Stimulated activated CD4-positive, alpha-beta T cell treated with anti-CD3 and anti-CD28 coated beads, Interleukin-2, amount 100 ng/mL, for 4 hours (primary cell): ENCODE results near the gene LRRC75A.
"Not testable (repeated sequence)": the region's sequence is repeated elsewhere in the genome, so short reads cannot be mapped to it uniquely, and the experiment has no call there.

Source experiments
- DNase-seq: peaks from one replicate; pipeline ENCODE4 v3.0.0-alpha.2; 2020; ENCODE audit warnings: low read depth

LRRC75A gene

DNA sequence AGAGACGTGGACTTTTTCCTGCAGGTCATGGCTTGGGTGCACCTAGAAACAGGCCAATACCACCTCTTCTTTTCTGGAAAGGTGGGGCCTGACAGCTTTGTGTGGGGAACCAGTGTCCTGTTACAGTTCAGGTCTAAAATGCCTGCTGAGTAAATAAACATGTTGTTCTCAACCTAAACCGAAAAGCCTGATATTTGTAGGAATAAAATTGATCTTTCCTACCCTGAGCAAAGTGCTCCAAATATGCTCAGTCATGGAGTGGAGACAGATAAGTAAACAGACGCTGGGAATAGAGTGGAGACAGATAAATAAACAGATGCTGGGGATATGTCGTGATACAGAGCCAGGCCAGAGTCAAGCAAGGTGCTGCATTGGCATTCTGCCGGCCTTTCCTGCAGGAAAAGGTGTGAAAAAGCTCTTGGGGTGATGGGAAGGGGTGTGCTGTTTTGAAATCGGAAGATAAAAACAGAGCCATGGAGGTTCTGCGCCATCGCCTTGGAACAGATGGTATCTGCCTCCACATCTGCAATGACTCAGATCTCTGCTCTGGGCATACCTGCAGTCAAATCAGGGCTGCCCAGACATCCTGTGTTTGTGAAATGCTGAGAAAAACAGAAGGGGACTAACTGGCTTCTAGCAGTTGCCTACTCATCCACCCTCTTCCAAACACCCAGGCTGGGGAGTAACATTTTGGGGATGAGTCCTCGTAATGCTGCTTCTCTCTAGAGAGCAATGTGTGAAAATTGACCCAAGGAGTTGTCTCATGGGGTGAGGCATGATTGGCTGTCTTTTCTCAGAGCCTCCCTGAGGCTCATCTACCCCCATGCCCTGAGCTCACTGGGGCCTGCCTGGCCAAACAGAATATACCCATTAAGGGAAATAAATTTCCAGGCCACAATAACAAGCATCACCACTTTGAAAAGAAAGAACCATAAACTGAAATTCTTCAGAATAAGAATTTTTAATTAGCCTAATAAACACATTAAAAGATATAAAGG, 93.4 kb downstream of the LRRC75A start:
- DNase-seq = no peak

DNA sequence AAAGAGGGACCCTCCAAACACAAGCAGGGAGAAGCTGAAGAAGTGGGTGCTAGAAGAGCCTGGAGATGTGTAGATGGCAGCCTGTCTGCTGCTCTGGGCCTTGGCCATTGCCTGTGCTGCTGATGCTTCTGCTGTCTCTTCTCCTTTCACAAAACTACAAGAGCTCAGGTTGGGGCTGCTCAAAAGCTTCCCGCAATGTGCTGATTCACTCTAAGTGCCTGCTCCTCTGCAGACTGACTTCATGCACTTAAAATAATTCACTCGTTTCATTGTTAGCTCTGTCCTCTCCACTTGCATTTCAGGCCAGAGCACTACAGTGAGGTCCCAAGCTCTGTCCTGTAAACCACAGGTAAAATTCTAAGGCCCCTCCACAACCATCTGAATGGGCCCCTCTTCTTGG, 95.3 kb downstream of the LRRC75A start:
- DNase-seq = not testable (repeated sequence)

DNA sequence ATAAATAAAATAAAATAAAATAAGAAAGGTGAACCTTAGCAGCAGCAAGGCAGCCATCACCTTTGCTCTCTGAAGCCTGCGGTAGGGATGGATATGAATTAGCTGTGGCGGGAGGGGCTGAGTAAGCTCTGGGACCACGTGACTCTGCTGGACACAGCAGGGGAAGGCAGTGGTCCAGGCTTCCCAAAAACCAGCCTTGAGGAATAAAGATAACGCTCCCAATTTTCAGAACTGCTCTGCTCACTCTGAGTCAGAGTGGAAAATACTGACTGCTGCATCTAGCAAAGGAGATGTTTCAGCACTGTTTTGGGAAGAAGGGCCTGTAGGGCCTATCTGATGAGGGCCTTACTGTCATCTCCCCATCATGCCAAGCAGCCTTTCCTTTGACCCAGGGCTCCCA, 96.1 kb downstream of the LRRC75A start:
- DNase-seq = not testable (repeated sequence)

DNA sequence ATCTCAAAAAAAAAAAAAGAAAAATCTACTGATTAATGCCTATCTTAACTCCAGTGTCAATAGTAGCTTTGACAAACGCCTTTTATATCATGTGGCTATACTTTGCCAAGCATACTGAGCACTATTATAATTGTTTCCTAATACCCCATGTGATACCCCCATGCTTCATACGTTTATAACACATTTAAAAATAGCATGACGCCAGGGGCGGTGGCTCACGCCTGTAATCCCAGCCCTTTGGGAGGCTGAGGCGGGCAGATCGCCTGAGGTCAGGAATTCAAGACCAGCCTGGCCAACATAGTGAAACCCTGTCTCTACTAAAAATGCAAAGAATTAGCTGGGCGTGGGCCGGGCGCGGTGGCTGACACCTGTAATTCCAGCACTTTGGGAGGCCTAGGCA, 99.5 kb downstream of the LRRC75A start:
- not testable (repeated sequence) for DNase-seq
